Fibroblast of lung (primary cell): ENCODE results near the gene GDI1. TPM values are rescaled to one million over a fixed set of nuclear protein-coding genes. Genes with fewer than 3 reads are reported as not detected.

Experiments used
- DNase-seq, 2 donors: peaks; one replicate each; pipeline versions ENCODE4 v3.0.0 to v3.0.0-alpha.2; 2010; ENCODE audit warnings: low read depth in 2 of 2
- H2AFZ ChIP-seq: 2 replicates; pipeline ENCODE4 v1.5.1; 2012; ENCODE audit warnings: low read length, control low read depth, inconsistent platforms
- H3K27ac ChIP-seq: 2 replicates; pipeline ENCODE4 v1.5.1; 2011; ENCODE audit warnings: low read length, control low read depth; ENCODE audit not compliant: insufficient read depth
- H3K27me3 ChIP-seq: 2 replicates; pipeline ENCODE4 v1.5.1; 2011; ENCODE audit warnings: mild to moderate bottlenecking, low read length; ENCODE audit not compliant: control insufficient read depth, insufficient read depth
- H3K36me3 ChIP-seq: 2 replicates; pipeline ENCODE4 v1.5.1; 2011; ENCODE audit warnings: low read length; ENCODE audit not compliant: control insufficient read depth, insufficient read depth
- H3K4me1 ChIP-seq: 2 replicates; pipeline ENCODE4 v1.5.1; 2011; ENCODE audit warnings: low read length; ENCODE audit not compliant: control insufficient read depth, insufficient read depth; ENCODE audit errors: extremely low read depth
- H3K4me2 ChIP-seq: 2 replicates; pipeline ENCODE4 v1.5.1; 2011; ENCODE audit warnings: low read length, control low read depth; ENCODE audit not compliant: insufficient read depth; ENCODE audit errors: extremely low read depth
- H3K4me3 ChIP-seq, 4 experiments: fragments of 200-600 bp in 1 of 4; sonication (generic) in 1 of 4; replicated peaks in 1 of 4; 2 replicates each; pipeline ENCODE4 v1.5.1; 2011 to 2016; ENCODE audit warnings: low read length in 4 of 4, low read depth in 3 of 4, mild to moderate bottlenecking in 3 of 4, control low read depth in 2 of 4, inconsistent platforms in 1 of 4, mixed read lengths in 1 of 4; ENCODE audit not compliant: insufficient read depth in 1 of 4; ENCODE audit errors: control extremely low read depth in 1 of 4
- H3K79me2 ChIP-seq: 2 replicates; pipeline ENCODE4 v1.5.1; 2012; ENCODE audit warnings: mild to moderate bottlenecking, low read length, inconsistent platforms; ENCODE audit not compliant: control insufficient read depth, insufficient read depth
- H3K9ac ChIP-seq: 2 replicates; pipeline ENCODE4 v1.5.1; 2011; ENCODE audit warnings: mild to moderate bottlenecking, low read length, control low read depth; ENCODE audit not compliant: insufficient read depth
- H3K9me3 ChIP-seq: 2 replicates; pipeline ENCODE4 v1.5.1; 2012; ENCODE audit warnings: low read depth, low read length; ENCODE audit not compliant: control insufficient read depth, insufficient read depth
- H4K20me1 ChIP-seq: 2 replicates; pipeline ENCODE4 v1.5.1; 2011; ENCODE audit warnings: low read length; ENCODE audit not compliant: control insufficient read depth, insufficient read depth; ENCODE audit errors: extremely low read depth
- EZH2 ChIP-seq: IDR thresholded peaks from 2 replicates; pipeline ENCODE4 v1.5.1; 2012; ENCODE audit warnings: low read length, control low read depth, mild to moderate bottlenecking; ENCODE audit errors: missing control alignments
- polyA plus RNA-seq, 2 donors: library from polyadenylated mRNA; depleted of rRNA in 1 of 2; stranded (reverse) in 1 of 2; unstranded in 1 of 2; fragments of >200 nt; gene quantifications; 2 replicates each; pipeline ENCODE4 v1.2.1, GENCODE V29; 2011 to 2012; ENCODE audit warnings: missing spikeins in 1 of 2
- total RNA-seq: library from RNA; depleted of rRNA; stranded (reverse); fragments of >200 nt; gene quantifications from 2 replicates; pipeline ENCODE4 v1.2.1, GENCODE V29; 2014
- TF ChIP-seq, protein P1 (sequence below), 2 donors: IDR thresholded peaks in 1 of 2; conservative IDR thresholded peaks in 1 of 2; 1 replicate in 1 of 2; 2 replicates in 1 of 2; pipeline ENCODE4 v1.5.1; 2011 to 2012; ENCODE audit warnings: low read length in 2 of 2, control low read depth in 1 of 2, inconsistent platforms in 1 of 2, low read depth in 1 of 2, mild to moderate bottlenecking in 1 of 2

Gene GDI1
- total and polyA plus RNA-seq, 2 donors (not counting 1 experiment from before 2014, with no cell fraction given): 86.5 to 134 TPM

DNA sequence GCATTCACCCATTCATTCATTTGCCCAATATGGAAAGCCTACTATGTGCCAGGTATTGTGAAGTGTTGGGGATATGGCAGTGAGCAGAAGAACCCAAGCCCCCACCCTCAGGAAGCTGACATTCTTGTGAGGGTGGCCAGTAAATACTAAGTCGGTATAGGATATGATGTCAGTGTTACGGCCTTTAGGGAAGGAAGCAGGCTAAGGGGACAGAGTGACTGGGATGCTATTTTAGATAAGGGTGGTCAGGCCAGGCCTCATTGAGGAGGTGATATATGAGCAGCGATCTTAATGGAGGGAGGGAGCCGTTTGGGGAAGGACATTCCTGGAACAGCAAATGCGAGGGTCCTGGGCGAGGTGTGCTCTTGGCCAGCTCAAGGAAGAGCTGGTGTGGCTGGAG lies 6.5 kb upstream of the GDI1 start:
- Histone ChIP-seq H3K9ac (no peak overlapping the region), H3K9me3 (no peaks in the 10 kb centered on the region), H2AFZ (no peak overlapping the region), H4K20me1 (no peaks in the 10 kb centered on the region), H3K27me3 (no peaks in the 10 kb centered on the region), H3K36me3 (peaks cover 3% of the 10 kb centered on the region), H3K27ac (no peak overlapping the region), H3K79me2 (peaks cover 14% of the 10 kb centered on the region), H3K4me2 (no peak overlapping the region), H3K4me3 (no peak overlapping the region), H3K4me1 (no peaks in the 10 kb centered on the region)
- no peak for DNase-seq
- no peak for TF ChIP-seq EZH2
- TF ChIP-seq, protein P1, sequence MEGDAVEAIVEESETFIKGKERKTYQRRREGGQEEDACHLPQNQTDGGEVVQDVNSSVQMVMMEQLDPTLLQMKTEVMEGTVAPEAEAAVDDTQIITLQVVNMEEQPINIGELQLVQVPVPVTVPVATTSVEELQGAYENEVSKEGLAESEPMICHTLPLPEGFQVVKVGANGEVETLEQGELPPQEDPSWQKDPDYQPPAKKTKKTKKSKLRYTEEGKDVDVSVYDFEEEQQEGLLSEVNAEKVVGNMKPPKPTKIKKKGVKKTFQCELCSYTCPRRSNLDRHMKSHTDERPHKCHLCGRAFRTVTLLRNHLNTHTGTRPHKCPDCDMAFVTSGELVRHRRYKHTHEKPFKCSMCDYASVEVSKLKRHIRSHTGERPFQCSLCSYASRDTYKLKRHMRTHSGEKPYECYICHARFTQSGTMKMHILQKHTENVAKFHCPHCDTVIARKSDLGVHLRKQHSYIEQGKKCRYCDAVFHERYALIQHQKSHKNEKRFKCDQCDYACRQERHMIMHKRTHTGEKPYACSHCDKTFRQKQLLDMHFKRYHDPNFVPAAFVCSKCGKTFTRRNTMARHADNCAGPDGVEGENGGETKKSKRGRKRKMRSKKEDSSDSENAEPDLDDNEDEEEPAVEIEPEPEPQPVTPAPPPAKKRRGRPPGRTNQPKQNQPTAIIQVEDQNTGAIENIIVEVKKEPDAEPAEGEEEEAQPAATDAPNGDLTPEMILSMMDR (conservative IDR thresholded peaks at IDR 0.05 in 1 of 2, IDR thresholded peaks at IDR 0.05 in 1 of 2; ENCODE audit: low read depth in 1 of 2, low read length in 2 of 2): no peak

DNA sequence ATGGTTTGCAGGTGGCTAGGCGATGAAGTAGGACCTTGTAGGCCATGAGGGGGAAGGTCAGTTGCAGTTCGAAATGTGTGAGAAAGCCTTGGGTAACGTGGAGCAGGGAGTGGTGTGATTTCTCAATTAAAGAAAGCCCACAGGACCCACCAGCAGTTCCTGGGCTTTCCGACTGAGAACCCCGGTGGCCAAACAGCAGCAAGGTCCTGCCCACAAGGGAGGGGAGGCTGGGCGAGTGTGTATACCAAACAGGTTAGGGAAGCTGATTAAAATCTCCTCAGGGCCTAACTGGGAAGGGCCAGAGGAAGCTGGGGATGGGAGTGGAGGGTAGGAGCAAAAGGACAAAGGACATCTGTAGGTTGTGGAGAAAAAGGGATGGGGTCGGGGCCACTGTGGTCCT lies 6.0 kb upstream of the GDI1 start:
- H3K27ac ChIP-seq: no peak overlapping the region
- H3K4me1 ChIP-seq: no peaks in the 10 kb centered on the region
- H3K9me3 ChIP-seq: no peaks in the 10 kb centered on the region
- TF ChIP-seq, protein P1 (conservative IDR thresholded peaks at IDR 0.05 in 1 of 2, IDR thresholded peaks at IDR 0.05 in 1 of 2; ENCODE audit: low read depth in 1 of 2, low read length in 2 of 2): no peak
- TF ChIP-seq EZH2: no peak
- no peaks in the 10 kb centered on the region for H3K27me3 ChIP-seq
- H2AFZ ChIP-seq: no peak overlapping the region
- H3K4me2 ChIP-seq: no peak overlapping the region
- no peaks in the 10 kb centered on the region for H4K20me1 ChIP-seq
- DNase-seq: no peak
- H3K36me3 ChIP-seq: peaks cover 5% of the 10 kb centered on the region
- peaks cover 14% of the 10 kb centered on the region for H3K79me2 ChIP-seq
- no peak overlapping the region for H3K4me3 ChIP-seq
- H3K9ac ChIP-seq: no peak overlapping the region

DNA sequence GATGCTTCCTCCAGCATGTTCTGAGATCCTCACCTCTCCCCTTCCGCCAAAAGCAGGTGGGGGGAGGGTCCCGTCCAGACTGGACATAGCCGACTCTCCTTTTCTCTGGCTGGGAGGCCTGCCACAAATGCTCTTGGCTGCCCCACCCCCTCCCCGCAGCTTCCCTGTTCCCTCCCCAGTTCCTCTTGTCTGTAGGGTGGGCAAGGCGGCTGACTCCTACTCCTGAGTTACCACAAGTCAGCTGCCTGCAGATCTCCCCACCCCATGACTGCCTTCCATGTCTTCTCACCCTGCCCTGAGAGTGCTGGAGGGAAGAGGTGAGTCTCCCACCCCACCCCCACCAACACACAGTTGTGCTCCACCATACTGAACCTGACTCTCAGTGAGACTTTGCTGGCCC lies 5.6 kb upstream of the GDI1 start:
- no peaks in the 10 kb centered on the region for H4K20me1 ChIP-seq
- H3K27ac ChIP-seq: no peak overlapping the region
- no peak overlapping the region for H2AFZ ChIP-seq
- no peak overlapping the region for H3K9ac ChIP-seq
- H3K79me2 ChIP-seq: peaks cover 14% of the 10 kb centered on the region
- H3K4me3 ChIP-seq: no peak overlapping the region
- H3K4me2 ChIP-seq: no peak overlapping the region
- no peaks in the 10 kb centered on the region for H3K4me1 ChIP-seq
- H3K9me3 ChIP-seq: no peaks in the 10 kb centered on the region
- TF ChIP-seq, protein P1 (conservative IDR thresholded peaks at IDR 0.05 in 1 of 2, IDR thresholded peaks at IDR 0.05 in 1 of 2; ENCODE audit: low read depth in 1 of 2, low read length in 2 of 2): no peak
- no peak for TF ChIP-seq EZH2
- no peak for DNase-seq
- H3K27me3 ChIP-seq: no peaks in the 10 kb centered on the region
- H3K36me3 ChIP-seq: peaks cover 5% of the 10 kb centered on the region
